CD4-positive, alpha-beta T cell treated with Interleukin-21 for 1 hour (primary cell): ENCODE data around the gene TGFBR3L.

Source experiments
- DNase-seq: peaks from one replicate; pipeline ENCODE4 v3.0.0-alpha.2; 2020

TGFBR3L gene

DNA sequence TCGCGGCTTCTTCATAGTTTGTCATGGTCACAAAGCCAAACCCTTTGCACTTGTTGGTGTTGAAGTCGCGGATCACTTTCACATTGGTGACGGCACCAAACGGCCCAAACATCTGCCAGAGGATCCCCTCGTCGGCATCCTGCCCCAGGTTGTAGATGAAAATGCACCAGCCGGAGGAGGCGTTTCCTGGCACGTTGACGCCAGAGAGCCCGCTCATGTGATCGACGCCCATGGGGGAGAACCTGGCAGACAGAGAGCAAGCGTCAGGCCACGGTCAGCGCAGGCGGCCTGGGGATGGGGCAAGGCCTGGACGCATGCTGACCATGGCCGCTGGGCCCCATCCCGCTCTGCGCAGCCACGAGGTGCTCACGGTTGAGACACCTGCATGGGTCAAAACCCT, 48.9 kb downstream of the TGFBR3L start:
- DNase-seq: no peak

DNA sequence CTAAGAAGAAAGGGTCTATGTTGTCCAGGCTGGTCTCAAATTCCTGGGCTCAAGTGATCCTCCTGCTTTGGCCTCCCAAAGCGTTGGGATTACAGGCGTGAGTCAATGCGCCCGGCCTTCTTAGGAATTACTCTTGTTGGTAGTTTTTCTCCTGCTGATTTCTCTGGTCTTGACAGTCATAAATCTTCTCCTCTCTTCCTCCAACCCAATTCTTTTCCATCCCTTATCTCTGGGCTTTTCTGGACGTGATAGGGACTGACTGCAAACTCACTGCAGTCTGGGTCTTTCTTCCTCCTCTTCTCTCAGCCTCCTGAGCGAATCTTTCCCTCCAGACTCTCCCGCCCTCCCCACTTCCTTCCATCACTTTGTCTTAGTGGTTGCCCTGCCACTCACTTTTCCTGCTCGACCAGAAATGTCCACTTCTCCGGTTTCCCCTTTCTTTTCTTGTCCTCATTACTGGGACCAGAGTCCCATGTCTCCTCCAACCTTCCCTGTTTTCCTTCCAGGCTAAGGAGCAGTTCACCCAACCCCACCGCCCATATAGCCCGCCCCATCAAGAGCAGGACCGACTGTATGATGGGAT, 50.7 kb downstream of the TGFBR3L start:
- no peak for DNase-seq

DNA sequence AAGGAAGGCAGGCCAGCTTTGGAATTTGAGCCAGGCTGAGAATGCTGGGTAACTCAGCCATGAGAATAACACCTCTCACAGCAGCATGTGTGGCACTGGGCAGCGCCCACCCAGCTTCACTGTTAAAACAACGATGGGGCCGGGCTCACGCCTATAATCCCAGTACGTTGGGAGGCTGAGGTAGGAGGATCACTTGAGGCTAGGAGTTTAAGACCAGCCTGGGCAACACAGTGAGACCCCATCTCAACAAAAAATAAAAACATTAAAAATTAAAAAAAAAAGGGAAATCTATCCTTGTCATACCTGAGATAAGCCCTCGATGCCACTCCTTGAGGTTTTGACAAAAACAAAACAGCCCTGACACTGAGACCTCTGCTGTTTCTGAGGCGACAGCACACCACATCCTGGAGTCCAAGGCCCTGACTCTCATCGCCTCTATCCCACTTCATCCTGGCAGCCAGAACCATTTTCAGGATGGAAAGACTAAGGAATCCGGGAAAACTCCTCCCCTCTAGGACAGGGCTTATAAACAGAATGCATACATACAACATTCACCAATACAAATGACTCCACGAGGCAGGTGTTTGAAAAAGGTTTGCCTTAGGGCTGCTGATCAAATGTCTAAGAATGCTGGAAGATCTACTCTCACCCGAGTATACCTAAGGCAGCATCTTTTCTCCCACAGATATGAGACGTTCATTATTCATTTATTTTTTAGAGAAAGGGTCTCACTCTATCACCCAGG, 51.5 kb downstream of the TGFBR3L start:
- no peak for DNase-seq

DNA sequence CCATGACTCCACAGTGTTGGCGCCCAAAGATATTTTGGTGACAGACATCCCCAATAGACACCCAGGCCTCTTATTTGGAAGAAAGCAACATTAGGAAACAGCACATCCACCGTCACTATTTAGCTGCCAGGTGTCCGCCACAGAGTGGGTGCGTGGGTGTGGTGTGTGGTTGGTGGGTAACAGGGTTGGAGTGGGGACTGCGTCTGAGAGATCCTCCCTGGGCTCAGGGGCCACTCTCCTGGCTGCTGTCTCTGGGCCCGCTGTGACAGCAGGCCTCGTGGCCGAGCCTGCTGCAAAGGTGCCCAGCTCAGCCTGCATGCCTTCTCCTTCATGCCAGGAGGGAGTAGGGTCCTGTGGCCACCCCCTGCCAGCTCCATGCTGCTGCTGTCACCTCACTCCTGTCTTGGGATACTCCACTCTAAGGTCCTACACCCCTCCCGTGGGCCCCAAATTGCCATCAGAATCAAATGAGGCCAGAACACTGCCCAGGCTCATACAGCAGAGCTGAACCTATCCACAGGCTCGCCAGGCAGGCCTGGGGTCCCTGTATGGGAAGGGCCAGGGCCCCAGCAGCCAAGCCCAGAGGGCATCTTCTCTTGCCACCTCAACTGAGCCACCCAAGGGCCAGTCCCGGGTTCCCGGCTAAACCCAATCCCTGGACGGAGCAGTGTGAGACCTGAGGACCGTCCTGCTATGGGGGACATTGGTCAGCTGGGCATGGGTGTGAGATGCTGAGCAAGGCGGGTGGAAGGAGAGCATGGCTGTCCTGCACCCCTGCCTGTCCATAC, 53.6 kb downstream of the TGFBR3L start:
- no peak for DNase-seq
